ENCODE measurements around the gene GSTA4. TPM values are rescaled to one million over a fixed set of nuclear protein-coding genes. Genes with fewer than 3 reads are reported as not detected.

The GSTA4 gene
- total RNA-seq, 1 experiment from 2014 or later, result 29.5 TPM

DNA sequence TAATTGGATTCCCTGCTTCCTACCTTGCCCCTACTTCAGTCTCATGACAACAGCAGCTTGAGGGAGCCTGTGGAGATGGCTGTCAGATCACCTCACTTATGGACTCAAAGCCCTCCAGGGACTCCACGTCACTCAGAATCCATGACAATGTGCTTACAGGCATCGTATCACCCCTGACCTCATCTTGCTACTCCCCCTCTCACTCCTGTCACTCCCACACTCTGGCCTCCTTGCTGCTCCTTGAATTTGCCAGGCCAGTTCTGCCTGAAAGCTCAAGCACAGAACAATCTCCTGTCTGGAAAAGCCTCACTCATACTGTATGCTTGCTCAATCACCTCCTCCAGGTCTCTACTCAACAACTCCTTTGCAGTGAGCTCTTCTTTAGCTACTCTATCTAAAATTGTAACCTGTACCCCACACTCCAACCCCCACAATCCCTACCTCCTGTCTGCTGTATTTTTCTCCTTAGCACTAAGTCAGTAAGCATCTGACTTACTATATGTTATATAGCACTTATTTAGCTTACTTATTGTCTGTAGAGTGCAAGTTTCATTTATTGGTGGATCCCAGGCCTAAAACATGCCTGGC is 10.7 kb upstream of the GSTA4 start:
- no peak overlapping the region for H3K27ac Mint-ChIP-seq (ENCODE audit: unreplicated experiment)
- no peaks in the 10 kb centered on the region for H3K9me3 Mint-ChIP-seq (ENCODE audit: unreplicated experiment)
- H3K4me3 Mint-ChIP-seq (ENCODE audit: unreplicated experiment), result no peak overlapping the region
- peaks cover 2% of the 10 kb centered on the region; the same call in 1 of the 2 replicates for H3K36me3 ChIP-seq (ENCODE audit: control insufficient read depth, insufficient read depth, low read length)
- H3K4me3 ChIP-seq (ENCODE audit: low read depth, low read length), result no peak overlapping the region
- H3K4me1 ChIP-seq, result peaks cover 11% of the 10 kb centered on the region; the same call in 1 of the 2 replicates
- peaks cover 19% of the 10 kb centered on the region for H3K36me3 Mint-ChIP-seq (ENCODE audit: insufficient read depth, unreplicated experiment)
- TF ChIP-seq, protein P1, sequence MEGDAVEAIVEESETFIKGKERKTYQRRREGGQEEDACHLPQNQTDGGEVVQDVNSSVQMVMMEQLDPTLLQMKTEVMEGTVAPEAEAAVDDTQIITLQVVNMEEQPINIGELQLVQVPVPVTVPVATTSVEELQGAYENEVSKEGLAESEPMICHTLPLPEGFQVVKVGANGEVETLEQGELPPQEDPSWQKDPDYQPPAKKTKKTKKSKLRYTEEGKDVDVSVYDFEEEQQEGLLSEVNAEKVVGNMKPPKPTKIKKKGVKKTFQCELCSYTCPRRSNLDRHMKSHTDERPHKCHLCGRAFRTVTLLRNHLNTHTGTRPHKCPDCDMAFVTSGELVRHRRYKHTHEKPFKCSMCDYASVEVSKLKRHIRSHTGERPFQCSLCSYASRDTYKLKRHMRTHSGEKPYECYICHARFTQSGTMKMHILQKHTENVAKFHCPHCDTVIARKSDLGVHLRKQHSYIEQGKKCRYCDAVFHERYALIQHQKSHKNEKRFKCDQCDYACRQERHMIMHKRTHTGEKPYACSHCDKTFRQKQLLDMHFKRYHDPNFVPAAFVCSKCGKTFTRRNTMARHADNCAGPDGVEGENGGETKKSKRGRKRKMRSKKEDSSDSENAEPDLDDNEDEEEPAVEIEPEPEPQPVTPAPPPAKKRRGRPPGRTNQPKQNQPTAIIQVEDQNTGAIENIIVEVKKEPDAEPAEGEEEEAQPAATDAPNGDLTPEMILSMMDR (IDR thresholded peaks at IDR 0.05; ENCODE audit: insufficient read depth in 1 of 2, low read depth in 1 of 2, low read length in 1 of 2, severe bottlenecking in 1 of 2, unreplicated experiment in 1 of 2), result no peak
- intact Hi-C loops (cut with micrococcal nuclease; ENCODE audit: unreplicated experiment), result no loop called here
- ChIA-PET POLR2A (no interaction called here), CTCF (no interaction called here)
- no peaks in the 10 kb centered on the region for H3K27me3 ChIP-seq (replicated peaks; ENCODE audit: control insufficient read depth, insufficient read depth, low read length)
- no peaks in the 10 kb centered on the region for H3K9me3 ChIP-seq
- H3K4me1 Mint-ChIP-seq (ENCODE audit: low read depth, unreplicated experiment), result peaks cover 13% of the 10 kb centered on the region
- no peak for DNase-seq
- H3K27me3 Mint-ChIP-seq (ENCODE audit: insufficient read depth, unreplicated experiment), result no peaks in the 10 kb centered on the region
- no TSS peak for BruUV-seq (replicated peaks)

DNA sequence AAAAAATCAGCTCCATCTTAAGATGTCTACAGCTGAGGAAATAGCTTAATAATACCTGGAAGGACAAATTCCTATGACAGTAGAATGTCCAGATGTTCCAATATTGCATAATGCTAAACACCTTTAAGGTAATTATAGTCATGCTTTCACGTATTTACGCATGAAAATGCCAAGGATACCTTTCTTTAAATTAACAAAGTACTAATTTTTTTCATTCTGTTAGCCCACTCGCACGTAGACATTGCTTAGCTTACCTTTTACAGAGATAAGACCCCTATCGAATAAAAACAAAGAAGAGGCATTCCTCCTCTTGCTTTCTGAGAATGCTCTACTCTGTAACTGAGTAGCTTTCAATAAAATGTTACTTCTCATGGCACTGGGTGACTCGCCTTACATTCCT is 4.4 kb upstream of the GSTA4 start:
- Mint-ChIP-seq H3K4me3 (ENCODE audit: unreplicated experiment) (no peak overlapping the region), H3K4me1 (ENCODE audit: low read depth, unreplicated experiment) (peaks cover 8% of the 10 kb centered on the region), H3K27me3 (ENCODE audit: insufficient read depth, unreplicated experiment) (no peaks in the 10 kb centered on the region), H3K36me3 (ENCODE audit: insufficient read depth, unreplicated experiment) (peaks cover 15% of the 10 kb centered on the region), H3K27ac (ENCODE audit: unreplicated experiment) (no peak overlapping the region), H3K9me3 (ENCODE audit: unreplicated experiment) (no peaks in the 10 kb centered on the region)
- TF ChIP-seq, protein P1 (IDR thresholded peaks at IDR 0.05; ENCODE audit: insufficient read depth in 1 of 2, low read depth in 1 of 2, low read length in 1 of 2, severe bottlenecking in 1 of 2, unreplicated experiment in 1 of 2), result no peak
- no peaks in the 10 kb centered on the region for H3K9me3 ChIP-seq
- CTCF ChIA-PET, result interaction anchor here (0.6 kb wide), 1 partner anchor 505 kb away, joined by 3 read pairs; no protein-coding TSS in a partner anchor
- H3K4me1 ChIP-seq, result no peaks in the 10 kb centered on the region
- H3K4me3 ChIP-seq (ENCODE audit: low read depth, low read length), result no peak overlapping the region
- H3K36me3 ChIP-seq (ENCODE audit: control insufficient read depth, insufficient read depth, low read length), result no peaks in the 10 kb centered on the region
- POLR2A ChIA-PET, result no interaction called here
- BruUV-seq (replicated peaks), result no TSS peak
- no peak for DNase-seq
- intact Hi-C loops (cut with micrococcal nuclease; ENCODE audit: unreplicated experiment), result loop anchor here (10.0 kb wide), 1 partner anchor 325 kb away; the partner anchor contains the start of gene TMEM14A
- H3K27me3 ChIP-seq (replicated peaks; ENCODE audit: control insufficient read depth, insufficient read depth, low read length), result no peaks in the 10 kb centered on the region

DNA sequence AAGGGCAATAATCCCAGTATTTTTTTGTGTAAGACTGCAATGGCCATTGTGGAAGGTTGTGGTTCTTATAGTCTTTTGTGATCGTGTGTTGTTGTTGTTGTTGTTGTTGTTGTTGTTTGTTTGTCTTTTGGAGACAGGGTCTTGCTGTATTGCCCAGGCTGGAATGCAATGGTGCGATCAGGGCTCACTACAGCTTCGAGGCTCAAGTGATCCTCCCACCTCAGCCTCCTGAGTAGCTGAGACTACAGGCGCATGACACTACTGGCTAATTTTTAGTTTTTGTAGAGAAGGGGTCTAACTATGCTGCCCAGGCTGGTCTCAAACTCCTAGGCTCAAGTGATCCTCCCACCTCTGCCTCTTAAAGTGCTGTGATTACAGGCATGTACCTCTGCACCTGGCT is 3.5 kb upstream of the GSTA4 start:
- DNase-seq, result no peak
- H3K4me1 ChIP-seq, result no peaks in the 10 kb centered on the region
- Mint-ChIP-seq H3K36me3 (ENCODE audit: insufficient read depth, unreplicated experiment) (peaks cover 21% of the 10 kb centered on the region), H3K4me3 (ENCODE audit: unreplicated experiment) (no peak overlapping the region), H3K4me1 (ENCODE audit: low read depth, unreplicated experiment) (peaks cover 8% of the 10 kb centered on the region), H3K27me3 (ENCODE audit: insufficient read depth, unreplicated experiment) (no peaks in the 10 kb centered on the region), H3K9me3 (ENCODE audit: unreplicated experiment) (no peaks in the 10 kb centered on the region), H3K27ac (ENCODE audit: unreplicated experiment) (no peak overlapping the region)
- H3K36me3 ChIP-seq (ENCODE audit: control insufficient read depth, insufficient read depth, low read length), result no peaks in the 10 kb centered on the region
- BruUV-seq (replicated peaks), result no TSS peak
- POLR2A ChIA-PET, result no interaction called here
- no peaks in the 10 kb centered on the region for H3K9me3 ChIP-seq
- no peak overlapping the region for H3K4me3 ChIP-seq (ENCODE audit: low read depth, low read length)
- no peaks in the 10 kb centered on the region for H3K27me3 ChIP-seq (replicated peaks; ENCODE audit: control insufficient read depth, insufficient read depth, low read length)
- CTCF ChIA-PET, result no interaction called here
- intact Hi-C loops (cut with micrococcal nuclease; ENCODE audit: unreplicated experiment), result loop anchor here (10.0 kb wide), 1 partner anchor 324 kb away; the partner anchor contains the start of gene TMEM14A
- TF ChIP-seq, protein P1 (IDR thresholded peaks at IDR 0.05; ENCODE audit: insufficient read depth in 1 of 2, low read depth in 1 of 2, low read length in 1 of 2, severe bottlenecking in 1 of 2, unreplicated experiment in 1 of 2), result no peak

All from Caco-2 (cell line).